22Rv1 (cell line): ENCODE data around the gene TTC12.

Source experiments
- H3K27ac ChIP-seq: fragments of 450-650 bp; 2 replicates; pipeline ENCODE4 v1.5.1; 2017
- CTCF ChIP-seq: fragments of 450-650 bp; IDR thresholded peaks from 2 replicates; pipeline ENCODE4 v1.5.1; 2017; ENCODE audit warnings: mild to moderate bottlenecking
- ZFX ChIP-seq: fragments of 450-650 bp; IDR thresholded peaks from 2 replicates; pipeline ENCODE4 v1.6.1; 2017; ENCODE audit warnings: antibody characterized with exemption, borderline replicate concordance

TTC12 gene

GRCh38 chr11:113286509-113287497, 27.6 kb upstream of the TTC12 start:
- TF ChIP-seq CTCF (no peak), ZFX (no peak)

GRCh38 chr11:113287801-113288200, 26.6 kb upstream of the TTC12 start:
- TF ChIP-seq CTCF (no peak), ZFX (no peak)
- H3K27ac ChIP-seq: no peak overlapping the region

More at GRCh38 chr11:113286509-113287497, 27.6 kb upstream of the TTC12 start:
- H3K27ac ChIP-seq: no peak overlapping the region

- H3K27ac ChIP-seq: no peak overlapping the region
Measured at GRCh38 chr11:113288286-113288863, 26.0 kb upstream of the TTC12 start.

GRCh38 chr11:113289431-113290187, 24.8 kb upstream of the TTC12 start:
- TF ChIP-seq CTCF (peak; percentile 93), ZFX (no peak)
- no peak overlapping the region for H3K27ac ChIP-seq

More at GRCh38 chr11:113288286-113288863, 26.0 kb upstream of the TTC12 start:
- TF ChIP-seq ZFX (no peak), CTCF (no peak)

GRCh38 chr11:113293936-113294335, 20.4 kb upstream of the TTC12 start:
- no peak for TF ChIP-seq CTCF
- TF ChIP-seq ZFX: no peak
- no peak overlapping the region for H3K27ac ChIP-seq

- H3K27ac ChIP-seq: no peak overlapping the region
- no peak for TF ChIP-seq ZFX
- TF ChIP-seq CTCF: no peak
Measured at GRCh38 chr11:113295993-113296392, 18.4 kb upstream of the TTC12 start.
